SK-N-SH (cell line): ENCODE measurements around the gene SASH1.

ENCODE experiments used
- CHD2 ChIP-seq: fragments of 150-350 bp; IDR thresholded peaks from 2 replicates; pipeline ENCODE4 v1.6.1; 2018; ENCODE audit warnings: low read length; ENCODE audit not compliant: partially characterized antibody
- EP300 ChIP-seq, 2 experiments: IDR thresholded peaks; 2 replicates each; pipeline versions ENCODE4 v1.4.0 to v1.6.1; 2012; ENCODE audit warnings: borderline replicate concordance in 1 of 2, low read depth in 1 of 2, low read length in 1 of 2
- EZH2phosphoT487 ChIP-seq: fragments of 200-600 bp; sonication (generic); IDR thresholded peaks from 2 replicates; pipeline ENCODE4 v1.6.1; 2017; ENCODE audit warnings: low read depth, mixed run types, mild to moderate bottlenecking, antibody characterized with exemption, moderate library complexity, borderline replicate concordance
- FOXJ3 ChIP-seq: sonication (generic); formaldehyde crosslinking; IDR thresholded peaks from 2 replicates; pipeline ENCODE4 v1.5.1; 2020; ENCODE audit warnings: mild to moderate bottlenecking, missing genetic modification reagents
- MAX ChIP-seq: IDR thresholded peaks from 2 replicates; pipeline ENCODE4 v1.4.0; 2012; ENCODE audit warnings: low read depth
- POLR2AphosphoS5 ChIP-seq: IDR thresholded peaks from 2 replicates; pipeline ENCODE4 v1.6.1; 2012; ENCODE audit warnings: low read depth, low read length
- REST ChIP-seq: IDR thresholded peaks from 2 replicates; pipeline ENCODE4 v1.6.1; 2012; ENCODE audit warnings: mild to moderate bottlenecking, low read depth, low read length, moderate library complexity
- SIN3A ChIP-seq: IDR thresholded peaks from 2 replicates; pipeline ENCODE4 v1.6.1; 2012; ENCODE audit warnings: low read depth, mild to moderate bottlenecking, low read length, moderate library complexity, borderline replicate concordance
- TEAD4 ChIP-seq: IDR thresholded peaks from 2 replicates; pipeline ENCODE4 v1.4.0; 2012; ENCODE audit warnings: mild to moderate bottlenecking, borderline replicate concordance; ENCODE audit not compliant: insufficient read depth
- TF ChIP-seq, protein P1 (sequence below): fragments of 200-600 bp; sonication (generic); IDR thresholded peaks from 2 replicates; pipeline ENCODE4 v1.6.1; 2017; ENCODE audit warnings: antibody characterized with exemption, mild to moderate bottlenecking, moderate library complexity

DNA sequence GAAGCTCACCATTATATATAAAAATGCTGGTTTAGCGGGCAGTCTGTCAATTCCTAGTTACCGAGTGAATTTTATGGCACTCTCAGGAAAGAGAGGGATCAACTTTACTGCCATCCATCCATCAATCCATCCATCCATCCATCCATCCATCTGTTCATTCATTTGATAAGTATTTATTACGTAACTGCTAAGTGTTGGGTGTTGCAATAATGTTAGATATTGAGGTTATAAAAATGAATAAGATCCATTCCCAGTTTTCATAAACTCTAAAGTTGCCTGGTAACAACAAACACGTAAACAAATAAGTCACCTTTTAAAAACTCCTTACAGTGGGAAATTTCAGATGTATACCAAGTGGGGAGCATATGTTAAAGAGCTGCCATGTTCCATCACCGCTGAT lies 36.8 kb downstream of the SASH1 start:
- TF ChIP-seq REST = no peak
- TF ChIP-seq MAX = no peak
- no peak for TF ChIP-seq CHD2
- TF ChIP-seq EP300 (IDR thresholded peaks at IDR 0.05; ENCODE audit: borderline replicate concordance in 1 of 2, low read depth in 1 of 2, low read length in 1 of 2) = no peak
- TF ChIP-seq, protein P1, sequence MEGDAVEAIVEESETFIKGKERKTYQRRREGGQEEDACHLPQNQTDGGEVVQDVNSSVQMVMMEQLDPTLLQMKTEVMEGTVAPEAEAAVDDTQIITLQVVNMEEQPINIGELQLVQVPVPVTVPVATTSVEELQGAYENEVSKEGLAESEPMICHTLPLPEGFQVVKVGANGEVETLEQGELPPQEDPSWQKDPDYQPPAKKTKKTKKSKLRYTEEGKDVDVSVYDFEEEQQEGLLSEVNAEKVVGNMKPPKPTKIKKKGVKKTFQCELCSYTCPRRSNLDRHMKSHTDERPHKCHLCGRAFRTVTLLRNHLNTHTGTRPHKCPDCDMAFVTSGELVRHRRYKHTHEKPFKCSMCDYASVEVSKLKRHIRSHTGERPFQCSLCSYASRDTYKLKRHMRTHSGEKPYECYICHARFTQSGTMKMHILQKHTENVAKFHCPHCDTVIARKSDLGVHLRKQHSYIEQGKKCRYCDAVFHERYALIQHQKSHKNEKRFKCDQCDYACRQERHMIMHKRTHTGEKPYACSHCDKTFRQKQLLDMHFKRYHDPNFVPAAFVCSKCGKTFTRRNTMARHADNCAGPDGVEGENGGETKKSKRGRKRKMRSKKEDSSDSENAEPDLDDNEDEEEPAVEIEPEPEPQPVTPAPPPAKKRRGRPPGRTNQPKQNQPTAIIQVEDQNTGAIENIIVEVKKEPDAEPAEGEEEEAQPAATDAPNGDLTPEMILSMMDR = no peak
- no peak for TF ChIP-seq EZH2phosphoT487
- no peak for TF ChIP-seq POLR2AphosphoS5
- no peak for TF ChIP-seq TEAD4
- no peak for TF ChIP-seq FOXJ3 (CRISPR knock-in tag)
- TF ChIP-seq SIN3A = no peak
